A549 treated with ZK216348 at 1 μM for 4 hours (cell line): ENCODE measurements around the gene EMX2. TPM values are rescaled to one million over a fixed set of nuclear protein-coding genes. Genes with fewer than 3 reads are reported as not detected.

ENCODE experiments used
- total RNA-seq: library from RNA; stranded (reverse); fragments of 200-300 nt; extraction: Qiagen RNA extraction; gene quantifications from 5 replicates; pipeline ENCODE4 v1.2.3, GENCODE V29; 2022; ENCODE audit warnings: low read depth

EMX2 gene
- not detected in 5 replicates for total RNA-seq

DNA sequence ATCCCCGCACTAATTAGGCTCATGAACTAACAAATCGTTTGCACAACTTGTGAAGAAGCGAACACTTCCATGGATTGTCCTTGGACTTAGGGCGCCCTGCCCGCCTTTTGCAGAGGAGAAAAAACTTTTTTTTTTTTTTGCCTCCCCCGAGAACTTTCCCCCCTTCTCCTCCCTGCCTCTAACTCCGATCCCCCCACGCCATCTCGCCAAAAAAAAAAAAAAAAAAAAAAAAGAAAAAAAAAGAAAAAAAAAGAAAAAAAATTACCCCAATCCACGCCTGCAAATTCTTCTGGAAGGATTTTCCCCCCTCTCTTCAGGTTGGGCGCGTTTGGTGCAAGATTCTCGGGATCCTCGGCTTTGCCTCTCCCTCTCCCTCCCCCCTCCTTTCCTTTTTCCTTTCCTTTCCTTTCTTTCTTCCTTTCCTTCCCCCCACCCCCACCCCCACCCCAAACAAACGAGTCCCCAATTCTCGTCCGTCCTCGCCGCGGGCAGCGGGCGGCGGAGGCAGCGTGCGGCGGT lies at the start of gene EMX2:
TSS of gene EMX2 (plus strand) at position 41 of the 519 bp plus-strand sequence. CDS start 522 bp downstream, outside the sequence.

Other genes with a start within 250 kb of the EMX2 start
- 18.8 to 30.3 TPM (median 28.3 TPM) in 5 replicates for gene PDZD8, start 167.3 kb upstream of the EMX2 start, total RNA-seq